Ovary (tissue), 9 donors: ENCODE measurements around the gene NPPA. TPM values are rescaled to one million over a fixed set of nuclear protein-coding genes. Genes with fewer than 3 reads are reported as not detected.

Experiments used
- DNase-seq, 5 donors: peaks; one replicate each; pipeline ENCODE4 v3.0.0-alpha.2; 2019 to 2020
- H3K27ac ChIP-seq, 2 donors: fragments of 200-600 bp; one replicate each; pipeline versions ENCODE4 v1.5.1 to v1.8.0; 2019 to 2022
- H3K27me3 ChIP-seq: fragments of 200-600 bp; one replicate; pipeline ENCODE4 v1.8.0; 2022
- H3K36me3 ChIP-seq: fragments of 200-600 bp; sonication (generic); one replicate; pipeline ENCODE4 v1.5.1; 2019
- H3K4me1 ChIP-seq: one replicate; pipeline ENCODE4 v1.8.1; 2013; ENCODE audit warnings: mild to moderate bottlenecking, moderate library complexity; ENCODE audit not compliant: insufficient read depth
- H3K4me3 ChIP-seq: fragments of 200-600 bp; sonication (generic); one replicate; pipeline ENCODE4 v1.5.1; 2017
- H3K9me3 ChIP-seq, 2 donors: fragments of 200-600 bp in 1 of 2; sonication (generic) in 1 of 2; one replicate each; pipeline versions ENCODE4 v1.5.1 to v1.8.1; 2013 to 2019; ENCODE audit warnings: mild to moderate bottlenecking in 1 of 2, moderate library complexity in 1 of 2
- EP300 ChIP-seq: sonication (generic); formaldehyde crosslinking; IDR thresholded peaks from one replicate; pipeline ENCODE4 v1.6.1; 2017; ENCODE audit warnings: antibody characterized with exemption
- POLR2A ChIP-seq: fragments of 450-650 bp; IDR thresholded peaks from one replicate; pipeline ENCODE4 v1.6.1; 2017; ENCODE audit warnings: antibody characterized with exemption, mild to moderate bottlenecking, moderate library complexity
- WGBS, 3 donors: extraction: QIAGEN DNeasy Blood & Tissue Kit in 1 of 3; methylation state at CpG; one replicate each; pipeline versions ENCODE4 v1.1.5 to v1.1.7; 2013 to 2017; 5-methylcytosine and 5-hydroxymethylcytosine counted together
- intact Hi-C, 4 donors: fragments of 100-400 bp; cut with DNase I; formaldehyde crosslinking; loops; one replicate each; pipeline versions ENCODE4 v1.11.0 to v1.15.1; 2022 to 2023
- polyA plus RNA-seq, 2 donors: library from polyadenylated mRNA; stranded (reverse); fragments of 200-250 nt in 1 of 2; fragments of 350-450 nt in 1 of 2; fragmentation: Illumina TruSeq in 1 of 2; extraction: RNeasy Lipid Tissue Mini Kit (QIAGEN cat#74804) in 1 of 2; gene quantifications; one replicate each; pipeline ENCODE4 v1.2.3, GENCODE V29; 2013 to 2014
- total RNA-seq, 7 donors: library from RNA; depleted of rRNA in 2 of 7; stranded (reverse); fragments of >200 nt in 2 of 7; fragmentation: NEBNext Ultra II Directional in 3 of 7; extraction: Animal tissue kit (Norgen Biotek cat#: 25700) in 3 of 7; gene quantifications; one replicate each; pipeline versions ENCODE4 v1.1.0 to v1.2.4, GENCODE V29; 2016 to 2023
- TF ChIP-seq, protein P1 (sequence below), 3 donors: fragments of 450-650 bp in 2 of 3; fragments of 200-600 bp in 1 of 3; IDR thresholded peaks; one replicate each; pipeline versions ENCODE4 v1.5.1 to v1.8.0; 2016 to 2022; ENCODE audit warnings: antibody characterized with exemption in 3 of 3, mild to moderate bottlenecking in 1 of 3
- donor health status: DM: no; HTN: no; CAD: no; lungs with moderate emphysema.
- donor health status: DM: no; HTN: no; CAD: no.
- donor health status: Bipolar disorder and iron deficiency.
- donor health status: DM: yes; HTN: yes; CAD: no.
- donor health status: DM: no; HTN: no; CAD: no.
- donor health status: DM: yes; HTN: yes; CAD: no.

Gene NPPA
- total and polyA plus RNA-seq, 9 donors, result 0.83 to 2.5 (median 0.96) TPM; not detected in 4

DNA sequence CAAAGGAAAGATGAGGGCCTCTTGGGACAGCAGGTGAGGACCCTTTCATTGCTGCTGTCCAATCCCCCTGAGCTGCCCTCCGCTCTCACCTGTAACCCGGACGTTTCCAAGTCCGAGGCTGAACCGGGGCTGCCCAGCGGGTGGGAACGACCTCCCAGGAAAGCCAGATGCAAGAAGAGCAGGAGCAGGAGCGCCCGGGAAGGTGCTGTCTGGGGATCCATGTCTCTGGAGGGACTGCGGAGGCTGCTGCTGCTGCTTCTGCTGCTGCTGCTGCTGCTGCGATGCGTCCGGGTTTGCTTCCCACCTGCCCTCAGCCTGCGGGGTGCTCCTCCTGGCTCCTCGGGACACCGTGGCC, 11.0 kb upstream of the NPPA start, which contains the start of gene NPPB:
TSS of gene NPPB (minus strand) at position 333 of the 355 bp plus-strand sequence. CDS start at position 221, 112 bp downstream.
- TF ChIP-seq POLR2A (no peak), EP300 (no peak)
- TF ChIP-seq, protein P1, sequence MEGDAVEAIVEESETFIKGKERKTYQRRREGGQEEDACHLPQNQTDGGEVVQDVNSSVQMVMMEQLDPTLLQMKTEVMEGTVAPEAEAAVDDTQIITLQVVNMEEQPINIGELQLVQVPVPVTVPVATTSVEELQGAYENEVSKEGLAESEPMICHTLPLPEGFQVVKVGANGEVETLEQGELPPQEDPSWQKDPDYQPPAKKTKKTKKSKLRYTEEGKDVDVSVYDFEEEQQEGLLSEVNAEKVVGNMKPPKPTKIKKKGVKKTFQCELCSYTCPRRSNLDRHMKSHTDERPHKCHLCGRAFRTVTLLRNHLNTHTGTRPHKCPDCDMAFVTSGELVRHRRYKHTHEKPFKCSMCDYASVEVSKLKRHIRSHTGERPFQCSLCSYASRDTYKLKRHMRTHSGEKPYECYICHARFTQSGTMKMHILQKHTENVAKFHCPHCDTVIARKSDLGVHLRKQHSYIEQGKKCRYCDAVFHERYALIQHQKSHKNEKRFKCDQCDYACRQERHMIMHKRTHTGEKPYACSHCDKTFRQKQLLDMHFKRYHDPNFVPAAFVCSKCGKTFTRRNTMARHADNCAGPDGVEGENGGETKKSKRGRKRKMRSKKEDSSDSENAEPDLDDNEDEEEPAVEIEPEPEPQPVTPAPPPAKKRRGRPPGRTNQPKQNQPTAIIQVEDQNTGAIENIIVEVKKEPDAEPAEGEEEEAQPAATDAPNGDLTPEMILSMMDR (IDR thresholded peaks at IDR 0.05), result no peak
- H3K27me3 ChIP-seq, result no peaks in the 10 kb centered on the region
- intact Hi-C loops, result loop anchor here in 1 of 4 donors (10.0 kb wide), 1 partner anchor 236 kb away; no protein-coding TSS in a partner anchor

GRCh38 chr1:11858158-11858557, 10.6 kb upstream of the NPPA start:
- no peaks in the 10 kb centered on the region for H3K9me3 ChIP-seq
- no peaks in the 10 kb centered on the region for H3K4me1 ChIP-seq
- H3K4me3 ChIP-seq, result no peak overlapping the region
- H3K27me3 ChIP-seq, result no peaks in the 10 kb centered on the region
- H3K27ac ChIP-seq, result no peak overlapping the region
- intact Hi-C loops, result loop anchor here in 1 of 4 donors (10.0 kb wide), 1 partner anchor 237 kb away; no protein-coding TSS in a partner anchor
- H3K36me3 ChIP-seq, result no peaks in the 10 kb centered on the region
- 78 to 86% (median 78%) methylated on average over 9 to 14 of the region's 14 CpGs for WGBS, 3 donors
- TF ChIP-seq, protein P1 (IDR thresholded peaks at IDR 0.05), result no peak
- TF ChIP-seq EP300 (no peak), POLR2A (no peak)
- DNase-seq, result no peak

More for the DNA sequence above, 11.0 kb upstream of the NPPA start, which contains the start of gene NPPB:
- no peak within 1 kb of the TSS for H3K27ac ChIP-seq
- no peaks in the 10 kb centered on the region for H3K4me1 ChIP-seq
- no peak within 1 kb of the TSS for H3K4me3 ChIP-seq
- H3K36me3 ChIP-seq, result no peaks in the 10 kb centered on the region
- no peaks in the 10 kb centered on the region for H3K9me3 ChIP-seq
- 12 to 21% (median 13%) methylated on average over 13 to 16 of the region's 16 CpGs for WGBS, 3 donors
- no peak for DNase-seq

- DNase-seq, result no peak
- Histone ChIP-seq H3K36me3 (no peaks in the 10 kb centered on the region), H3K4me1 (no peaks in the 10 kb centered on the region), H3K27me3 (no peaks in the 10 kb centered on the region), H3K9me3 (no peaks in the 10 kb centered on the region), H3K4me3 (no peak overlapping the region), H3K27ac (no peak overlapping the region)
- 36 to 48% (median 42%) methylated on average over 10 of the region's 10 CpGs for WGBS, 3 donors
- no peak for TF ChIP-seq EP300
- TF ChIP-seq, protein P1 (IDR thresholded peaks at IDR 0.05), result no peak
- TF ChIP-seq POLR2A, result no peak
- intact Hi-C loops, result loop anchor here in 1 of 4 donors (10.0 kb wide), 1 partner anchor 237 kb away; no protein-coding TSS in a partner anchor
Measured at GRCh38 chr1:11857164-11857851, 9.7 kb upstream of the NPPA start.

- no peaks in the 10 kb centered on the region for H3K36me3 ChIP-seq
- no peak overlapping the region for H3K4me3 ChIP-seq
- no peaks in the 10 kb centered on the region for H3K27me3 ChIP-seq
- TF ChIP-seq POLR2A (no peak), EP300 (no peak)
- TF ChIP-seq, protein P1 (IDR thresholded peaks at IDR 0.05), result no peak
- no peak for DNase-seq
- H3K27ac ChIP-seq, result no peak overlapping the region
- no peaks in the 10 kb centered on the region for H3K4me1 ChIP-seq
- 49 to 58% (median 53%) methylated on average over 3 of the region's 3 CpGs for WGBS, 3 donors
- intact Hi-C loops, result loop anchor here in 1 of 4 donors (10.0 kb wide), 1 partner anchor 238 kb away; no protein-coding TSS in a partner anchor
- no peaks in the 10 kb centered on the region for H3K9me3 ChIP-seq
Measured at GRCh38 chr1:11856698-11857097, 9.1 kb upstream of the NPPA start.
